Neural progenitor cell (in vitro differentiated cells): ENCODE measurements around the gene ANGEL1. TPM values are rescaled to one million over a fixed set of nuclear protein-coding genes. Genes with fewer than 3 reads are reported as not detected.

Experiments used
- DNase-seq: peaks from one replicate; pipeline ENCODE4 v3.0.0-alpha.2; 2016; ENCODE audit warnings: low spot score
- H2AFZ ChIP-seq: fragments of 200-600 bp; sonication (generic); replicated peaks from 2 replicates; pipeline ENCODE4 v1.6.1; 2016; ENCODE audit warnings: antibody characterized with exemption
- H3F3A ChIP-seq: fragments of 200-600 bp; sonication (generic); 2 replicates; pipeline ENCODE4 v1.6.1; 2016; ENCODE audit warnings: antibody characterized with exemption, low read depth
- H3K27ac ChIP-seq: fragments of 200-600 bp; sonication (generic); 2 replicates; pipeline ENCODE4 v1.5.1; 2016; ENCODE audit warnings: mild to moderate bottlenecking
- H3K27me3 ChIP-seq: fragments of 200-600 bp; sonication (generic); 2 replicates; pipeline ENCODE4 v1.6.1; 2016; ENCODE audit warnings: mild to moderate bottlenecking, moderate library complexity
- H3K36me3 ChIP-seq: fragments of 200-600 bp; sonication (generic); 2 replicates; pipeline ENCODE4 v1.5.1; 2016
- H3K4me1 ChIP-seq: fragments of 200-600 bp; sonication (generic); 2 replicates; pipeline ENCODE4 v1.6.1; 2016; ENCODE audit warnings: mixed run types
- H3K4me2 ChIP-seq: fragments of 200-600 bp; sonication (generic); 2 replicates; pipeline ENCODE4 v1.6.1; 2016
- H3K4me3 ChIP-seq: fragments of 200-600 bp; sonication (generic); 2 replicates; pipeline ENCODE4 v1.5.1; 2016
- H3K79me2 ChIP-seq: fragments of 200-600 bp; sonication (generic); 2 replicates; pipeline ENCODE4 v1.6.1; 2016; ENCODE audit warnings: low read depth
- H3K9ac ChIP-seq: fragments of 200-600 bp; sonication (generic); 2 replicates; pipeline ENCODE4 v1.6.1; 2016
- H3K9me3 ChIP-seq: fragments of 200-600 bp; sonication (generic); 2 replicates; pipeline ENCODE4 v1.5.1; 2016; ENCODE audit warnings: low read depth
- H4K20me1 ChIP-seq: fragments of 200-600 bp; sonication (generic); 2 replicates; pipeline ENCODE4 v1.6.1; 2016; ENCODE audit warnings: low read depth
- H3K27ac Mint-ChIP-seq: 3 replicates; pipeline ENCODE4 v1.8.0; 2021; ENCODE audit warnings: mixed read lengths
- H3K27me3 Mint-ChIP-seq: 2 replicates; pipeline ENCODE4 v1.8.0; 2022; ENCODE audit warnings: low read depth, mild to moderate bottlenecking, inconsistent platforms, moderate library complexity, mixed read lengths; ENCODE audit not compliant: insufficient read depth
- H3K36me3 Mint-ChIP-seq: 3 replicates; pipeline ENCODE4 v1.8.0; 2021; ENCODE audit warnings: mixed read lengths
- H3K4me1 Mint-ChIP-seq: 3 replicates; pipeline ENCODE4 v1.8.0; 2021; ENCODE audit warnings: mixed read lengths
- H3K4me3 Mint-ChIP-seq: 3 replicates; pipeline ENCODE4 v1.8.0; 2021; ENCODE audit warnings: mild to moderate bottlenecking, moderate library complexity, mixed read lengths
- H3K9me3 Mint-ChIP-seq: 3 replicates; pipeline ENCODE4 v1.8.0; 2020; ENCODE audit warnings: mixed read lengths
- CTCF ChIP-seq: fragments of 200-600 bp; sonication (generic); IDR thresholded peaks from 2 replicates; pipeline ENCODE4 v1.5.1; 2017; ENCODE audit warnings: antibody characterized with exemption, mild to moderate bottlenecking
- EZH2 ChIP-seq: fragments of 200-600 bp; sonication (generic); IDR thresholded peaks from 2 replicates; pipeline ENCODE4 v1.6.1; 2017; ENCODE audit warnings: antibody characterized with exemption, mild to moderate bottlenecking, moderate library complexity
- EZH2phosphoT487 ChIP-seq: fragments of 200-600 bp; sonication (generic); IDR thresholded peaks from 2 replicates; pipeline ENCODE4 v1.6.1; 2017; ENCODE audit warnings: antibody characterized with exemption
- total RNA-seq: library from RNA; depleted of rRNA; stranded (reverse); fragments of >200 nt; gene quantifications from 2 replicates; pipeline ENCODE4 v1.2.3, GENCODE V29; 2015; ENCODE audit warnings: low replicate concordance

The ANGEL1 gene
- total RNA-seq, 1 donor from 2014 or later, result 23.2 TPM

DNA sequence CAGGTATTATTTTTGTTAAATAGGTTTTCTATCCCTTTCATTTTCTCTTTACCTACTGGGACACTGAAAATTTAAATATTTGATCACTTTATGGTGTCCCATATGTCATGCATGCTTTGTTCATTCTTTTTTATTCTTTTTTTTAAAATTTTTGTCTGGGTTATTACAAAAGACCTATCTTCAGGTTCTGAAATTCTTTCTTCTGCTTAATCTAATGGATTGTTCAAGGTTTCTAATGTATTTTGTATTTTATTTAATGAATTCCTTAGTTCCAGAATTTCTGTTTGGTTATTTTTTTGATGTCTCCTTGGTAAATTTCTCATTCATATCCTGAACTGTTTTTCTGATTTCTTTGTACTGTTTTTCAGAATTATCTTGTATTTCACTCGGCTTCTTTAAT lies 71.6 kb downstream of the ANGEL1 start:
- H3F3A ChIP-seq, result no peaks in the 10 kb centered on the region
- no peaks in the 10 kb centered on the region for H3K36me3 ChIP-seq
- no peaks in the 10 kb centered on the region for H3K4me1 ChIP-seq
- no peaks in the 10 kb centered on the region for H3K4me1 Mint-ChIP-seq
- peaks cover 46% of the 10 kb centered on the region for H3K9me3 Mint-ChIP-seq
- H3K27ac ChIP-seq, result no peak overlapping the region
- no peaks in the 10 kb centered on the region for H3K9me3 ChIP-seq
- peaks cover 7% of the 10 kb centered on the region for H3K36me3 Mint-ChIP-seq
- no peak overlapping the region for H3K27ac Mint-ChIP-seq
- TF ChIP-seq CTCF (no peak), EZH2 (no peak), EZH2phosphoT487 (no peak)
- no peaks in the 10 kb centered on the region for H4K20me1 ChIP-seq
- no peak for DNase-seq
- peaks cover 2% of the 10 kb centered on the region for H3K27me3 Mint-ChIP-seq
- H2AFZ ChIP-seq, result no peak overlapping the region
- H3K9ac ChIP-seq, result no peak overlapping the region
- H3K4me3 ChIP-seq, result no peak overlapping the region
- H3K27me3 ChIP-seq, result no peaks in the 10 kb centered on the region
- H3K79me2 ChIP-seq, result no peaks in the 10 kb centered on the region
- no peak overlapping the region for H3K4me3 Mint-ChIP-seq
- H3K4me2 ChIP-seq, result no peak overlapping the region

Other genes with a start within 250 kb of the ANGEL1 start
- gene VASH1, start 51.4 kb downstream of the ANGEL1 start, total RNA-seq, result 10.3 and 20.1 TPM in 2 replicates
- not detected in 2 replicates for gene LRRC74A, start 13.5 kb upstream of the ANGEL1 start, total RNA-seq
- 4.8 and 14.9 TPM in 2 replicates for gene IRF2BPL, start 215.8 kb upstream of the ANGEL1 start, total RNA-seq